Islet of Langerhans (tissue), 1 donor: Measurements from ENCODE around the gene CARNS1.

ENCODE experiments used
- FAIRE-seq: peaks from one replicate; lab custom pipeline; 2011; peaks lifted over from hg19 to GRCh38; lab: Jason Lieb, UNC

CARNS1 gene

GRCh38 chr11:67415501-67416304, at the start of gene CARNS1:
TSS of gene CARNS1 (plus strand) at chr11:67415678. CDS start at chr11:67416200, 522 bp downstream.
- no peak for FAIRE-seq

- no peak for FAIRE-seq
These were observed 49.6 kb upstream of the CARNS1 start for GRCh38 chr11:67365736-67366444.

DNA sequence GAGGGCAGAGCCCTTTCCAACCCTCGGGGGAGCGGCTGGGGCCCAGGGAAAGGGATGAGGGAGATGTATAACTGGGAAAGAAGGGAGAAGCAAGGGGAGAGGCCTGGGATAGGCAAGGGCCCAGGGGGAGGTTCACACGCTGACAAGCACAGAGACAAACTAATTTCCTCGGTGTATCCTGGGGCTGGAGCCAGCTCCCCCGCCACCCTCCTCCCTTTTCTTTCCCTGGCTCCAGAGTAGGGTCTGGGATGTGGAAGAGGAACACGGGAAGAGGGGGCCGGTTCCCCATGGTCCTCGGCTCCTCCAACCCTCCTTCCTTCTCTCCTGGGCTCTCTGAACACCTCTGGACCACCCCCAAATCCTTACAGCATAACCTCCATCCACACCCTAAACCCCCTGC, 48.9 kb upstream of the CARNS1 start:
- FAIRE-seq, result no peak

DNA sequence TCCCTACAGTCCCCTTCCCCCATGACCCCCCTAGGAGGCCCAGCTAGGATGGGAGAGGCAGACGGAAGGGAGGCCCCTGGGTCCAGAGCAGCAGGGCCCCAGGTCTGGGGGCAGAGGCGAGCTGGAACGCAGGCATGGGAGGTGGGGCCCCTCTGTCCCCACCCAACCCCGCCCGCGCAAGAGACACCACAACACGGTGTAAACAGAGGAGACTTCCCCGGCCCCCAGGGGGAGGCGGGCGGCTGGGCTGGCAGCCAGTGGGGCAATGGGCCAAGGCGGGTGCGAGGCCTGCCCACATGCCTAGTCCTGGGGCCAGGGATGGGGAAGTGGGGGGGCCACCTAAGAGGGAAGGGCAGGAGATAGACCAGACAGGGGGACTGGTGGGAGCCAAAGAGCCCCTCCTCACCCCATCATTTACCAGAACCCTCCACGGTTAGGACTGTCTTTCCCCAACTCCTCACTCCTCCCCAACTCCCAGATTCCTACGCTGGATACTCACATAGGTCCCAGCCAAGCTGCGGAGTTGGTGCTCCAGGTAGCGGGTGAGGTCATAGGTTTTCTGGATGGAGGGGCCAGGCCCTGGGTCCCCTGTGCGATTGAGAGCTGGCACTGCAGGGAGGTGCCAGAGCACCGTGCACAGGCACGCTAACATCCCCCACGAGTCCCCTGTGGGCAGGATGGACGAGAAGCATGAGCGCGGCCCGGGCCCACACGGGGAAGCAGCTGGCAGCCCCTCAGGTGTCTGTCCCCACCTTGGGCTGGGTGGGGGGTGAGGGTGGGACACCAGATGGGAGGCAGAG, 48.3 kb upstream of the CARNS1 start:
- FAIRE-seq, result no peak

GRCh38 chr11:67367761-67368227, 47.7 kb upstream of the CARNS1 start:
- no peak for FAIRE-seq

GRCh38 chr11:67368621-67369020, 46.9 kb upstream of the CARNS1 start:
- FAIRE-seq, result no peak

GRCh38 chr11:67369275-67369674, 46.2 kb upstream of the CARNS1 start:
- FAIRE-seq, result no peak

GRCh38 chr11:67369801-67370284, 45.6 kb upstream of the CARNS1 start:
- no peak for FAIRE-seq

DNA sequence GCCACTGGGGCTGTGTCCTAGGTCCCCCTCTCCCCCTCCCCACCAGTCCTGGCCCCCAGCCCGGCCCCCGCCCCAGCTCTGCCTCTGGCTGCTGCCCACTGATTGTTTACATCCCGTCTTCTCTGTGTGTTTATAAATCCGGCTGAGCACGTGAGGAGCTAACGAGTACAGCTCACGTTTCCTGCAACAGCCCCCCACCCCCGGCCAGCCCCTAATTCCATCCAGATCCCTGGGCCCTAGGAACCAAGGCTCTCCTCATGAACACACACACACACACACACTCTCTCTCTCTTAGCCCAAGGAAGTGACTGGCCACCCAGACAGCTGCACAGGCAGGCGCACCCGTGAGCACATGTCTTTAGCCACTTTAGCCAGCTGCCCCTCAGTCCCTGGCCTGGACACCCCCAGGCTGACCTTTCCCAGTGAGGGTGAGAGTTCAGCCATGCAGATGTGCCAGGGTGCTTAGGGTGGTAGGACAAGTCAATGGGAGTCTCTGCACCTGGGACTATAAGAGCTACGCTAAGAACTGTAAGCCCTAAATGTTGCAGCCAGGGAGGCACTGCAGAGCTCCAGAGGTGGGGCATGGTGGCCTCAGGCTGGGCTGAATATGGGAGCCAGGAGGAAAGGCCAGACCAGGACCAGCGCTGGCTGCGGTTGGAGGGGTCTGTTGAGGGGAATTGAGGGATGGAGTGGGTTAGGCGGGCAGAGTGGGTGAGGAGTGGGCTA, 45.0 kb upstream of the CARNS1 start:
- no peak for FAIRE-seq

DNA sequence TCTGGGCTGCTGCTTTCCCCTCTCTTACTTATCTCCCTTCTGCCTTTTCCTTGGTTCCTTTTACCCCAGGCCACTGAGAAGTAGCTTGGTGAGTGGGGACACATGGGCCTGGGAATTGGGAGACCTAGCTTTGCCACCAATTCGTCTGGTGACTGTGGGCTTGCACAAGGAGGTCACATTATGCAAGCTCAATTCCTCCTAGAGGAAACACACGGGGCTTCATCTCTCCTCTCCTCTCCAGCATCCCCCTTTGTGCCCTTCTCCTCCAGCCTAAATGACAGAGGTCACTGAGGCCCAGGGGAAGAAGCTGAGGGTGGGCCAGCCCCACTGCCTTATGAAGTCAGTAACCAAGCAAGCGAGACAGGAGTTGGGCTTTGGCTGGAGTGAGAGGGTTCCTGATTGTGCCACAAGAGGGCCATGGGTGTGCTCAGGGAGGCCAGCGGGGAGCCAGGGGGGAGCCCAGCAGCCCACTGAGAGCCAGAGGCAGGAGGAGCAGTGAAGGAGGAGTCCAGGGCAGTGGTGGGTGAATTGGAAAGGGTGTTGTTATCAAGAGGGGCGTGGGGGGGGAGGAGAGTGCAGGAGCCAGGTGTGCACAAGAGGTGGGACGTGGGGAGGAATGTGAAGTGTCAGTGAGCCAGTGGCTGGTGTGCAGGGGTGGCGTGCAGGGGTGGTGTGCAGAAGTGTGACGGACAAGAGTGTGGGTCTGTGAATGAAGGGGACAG, 44.1 kb upstream of the CARNS1 start:
- FAIRE-seq, result no peak

DNA sequence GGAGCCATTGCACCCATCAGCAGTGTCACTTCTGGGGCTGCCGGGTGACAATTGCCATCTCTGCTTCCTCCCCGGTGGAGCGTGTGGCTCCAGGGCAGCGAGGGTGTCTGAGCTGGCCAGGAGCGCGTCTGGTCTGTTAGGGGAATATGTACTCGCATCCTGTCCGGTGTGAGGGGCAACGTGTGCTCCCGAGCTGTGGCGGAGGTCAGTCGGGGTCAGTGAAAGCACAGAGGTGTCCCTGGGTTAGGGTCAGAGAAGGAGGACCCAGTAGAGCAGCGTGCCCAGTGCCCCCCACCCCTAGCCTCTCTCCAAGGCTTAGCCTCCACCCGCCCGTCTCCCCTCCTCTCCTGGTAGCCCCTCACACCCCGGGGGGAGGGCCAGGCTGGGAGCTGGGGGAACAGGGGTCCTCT, 43.6 kb upstream of the CARNS1 start:
- no peak for FAIRE-seq

DNA sequence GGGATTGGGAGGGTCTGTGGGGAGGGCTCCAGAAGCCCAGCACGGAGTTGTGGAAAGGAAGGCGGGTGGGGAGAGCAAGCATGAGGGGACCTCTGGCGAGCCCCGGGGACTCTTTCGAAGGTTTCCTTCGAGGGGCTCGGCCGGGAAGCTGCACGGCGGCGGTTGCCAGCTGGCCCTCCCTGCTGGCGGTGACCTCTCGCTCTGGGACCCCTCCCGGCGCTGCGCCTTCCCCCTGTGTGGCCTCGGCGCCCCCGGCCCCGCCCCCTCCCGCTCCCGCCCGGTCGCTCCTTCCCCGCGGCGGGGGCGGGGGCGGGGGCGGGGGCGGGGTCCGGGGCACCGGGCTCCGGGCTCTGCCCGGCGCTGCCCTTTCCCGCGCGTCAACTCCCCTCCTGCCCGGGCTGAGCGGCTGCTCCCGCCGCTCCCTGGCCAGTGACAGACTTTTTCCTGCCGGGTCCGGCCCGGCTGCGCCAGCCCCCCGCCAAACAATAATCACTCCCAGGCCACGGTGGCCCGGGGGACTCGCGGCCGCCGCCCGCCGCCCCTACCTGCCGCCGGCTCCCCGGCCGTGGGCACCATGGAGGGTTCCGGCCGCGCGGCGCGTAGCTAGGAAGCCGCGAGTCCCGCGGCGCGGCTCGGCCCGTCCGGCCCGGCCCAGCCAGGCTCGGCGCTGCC, 43.0 kb upstream of the CARNS1 start:
- FAIRE-seq, result no peak

- FAIRE-seq, result no peak
These were observed 42.4 kb upstream of the CARNS1 start, which contains the start of gene CLCF1 for GRCh38 chr11:67372993-67373647. TSS of gene CLCF1 (minus strand) at chr11:67373598. CDS start at chr11:67373539, 59 bp downstream.

DNA sequence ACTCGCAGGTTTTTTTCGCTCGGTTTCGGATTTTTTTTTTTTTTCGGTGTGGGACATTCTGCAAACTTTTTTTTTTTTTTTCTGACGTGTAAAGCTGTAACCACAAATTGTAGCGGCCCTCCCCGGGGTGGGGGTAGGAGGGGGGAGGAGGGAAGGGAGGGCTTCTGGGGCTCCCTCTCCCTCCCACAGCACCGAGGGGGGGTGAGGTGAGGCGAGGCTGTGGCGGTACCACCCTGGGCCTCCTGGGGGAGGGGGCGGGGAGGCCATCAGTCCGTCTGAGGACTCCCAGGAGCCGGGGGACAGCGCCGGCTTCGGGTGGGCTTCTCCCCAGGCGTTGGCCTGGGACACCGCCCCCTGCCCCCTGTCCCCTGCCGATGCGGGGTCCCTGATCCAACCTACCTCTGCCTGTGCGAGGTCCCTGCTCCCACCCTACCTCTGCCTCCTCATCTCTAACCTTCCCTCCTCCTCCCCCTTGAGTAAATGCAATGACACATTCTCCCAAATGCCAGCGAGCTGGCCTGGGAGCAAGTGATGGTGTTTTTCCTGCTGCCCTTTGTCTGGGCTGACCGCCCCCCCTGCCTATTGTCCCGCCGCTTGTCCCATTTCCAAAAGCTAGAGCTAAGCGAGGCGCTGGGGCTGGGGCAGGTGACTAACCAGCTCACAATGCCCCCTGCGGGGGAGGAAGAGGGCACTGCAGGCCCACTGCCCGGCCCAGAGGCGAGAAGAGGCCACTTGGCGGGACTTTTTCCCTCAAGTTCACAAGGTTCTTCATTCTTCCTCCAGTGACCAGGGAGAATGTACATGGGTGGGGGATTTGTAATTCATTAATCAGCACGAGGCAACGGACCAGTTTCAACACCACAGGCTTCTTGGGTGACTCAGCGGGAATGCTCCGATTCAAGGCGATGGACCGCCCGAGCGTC, 41.6 kb upstream of the CARNS1 start:
- no peak for FAIRE-seq

DNA sequence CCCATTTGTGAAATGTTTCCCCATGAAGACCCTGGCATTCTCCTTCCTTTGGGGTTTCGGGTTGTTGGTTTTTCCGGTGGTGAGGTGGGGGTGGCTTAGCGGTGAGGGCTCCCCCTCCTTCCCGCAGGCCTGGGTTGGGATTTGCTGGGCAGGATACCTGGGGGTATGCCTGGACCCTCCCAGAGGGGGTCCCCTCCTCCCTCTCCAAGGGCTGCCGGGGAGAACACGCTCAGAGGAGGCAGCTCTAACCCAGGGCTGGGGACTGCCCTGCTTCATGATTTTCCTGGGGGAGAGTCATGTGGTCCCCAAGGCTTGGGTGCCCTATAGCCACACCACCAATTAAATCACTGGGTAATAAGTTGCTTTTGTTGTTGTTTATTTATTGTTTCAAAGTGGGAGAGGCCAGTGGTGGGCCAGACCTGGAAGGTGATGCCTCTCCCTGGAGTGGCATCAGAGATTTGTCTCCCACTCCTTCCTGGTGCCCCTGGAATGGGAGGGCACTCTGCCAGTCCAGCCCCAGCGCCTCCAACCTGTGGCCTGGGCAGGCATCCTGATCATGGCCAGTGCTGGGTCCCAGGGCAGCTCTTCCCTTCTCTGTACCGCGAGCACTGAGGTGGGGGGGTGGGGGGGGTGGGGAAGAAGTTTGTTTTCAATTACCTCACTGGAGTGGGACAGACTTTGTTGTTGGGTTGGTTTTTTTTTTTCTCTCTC, 40.8 kb upstream of the CARNS1 start:
- FAIRE-seq, result no peak

DNA sequence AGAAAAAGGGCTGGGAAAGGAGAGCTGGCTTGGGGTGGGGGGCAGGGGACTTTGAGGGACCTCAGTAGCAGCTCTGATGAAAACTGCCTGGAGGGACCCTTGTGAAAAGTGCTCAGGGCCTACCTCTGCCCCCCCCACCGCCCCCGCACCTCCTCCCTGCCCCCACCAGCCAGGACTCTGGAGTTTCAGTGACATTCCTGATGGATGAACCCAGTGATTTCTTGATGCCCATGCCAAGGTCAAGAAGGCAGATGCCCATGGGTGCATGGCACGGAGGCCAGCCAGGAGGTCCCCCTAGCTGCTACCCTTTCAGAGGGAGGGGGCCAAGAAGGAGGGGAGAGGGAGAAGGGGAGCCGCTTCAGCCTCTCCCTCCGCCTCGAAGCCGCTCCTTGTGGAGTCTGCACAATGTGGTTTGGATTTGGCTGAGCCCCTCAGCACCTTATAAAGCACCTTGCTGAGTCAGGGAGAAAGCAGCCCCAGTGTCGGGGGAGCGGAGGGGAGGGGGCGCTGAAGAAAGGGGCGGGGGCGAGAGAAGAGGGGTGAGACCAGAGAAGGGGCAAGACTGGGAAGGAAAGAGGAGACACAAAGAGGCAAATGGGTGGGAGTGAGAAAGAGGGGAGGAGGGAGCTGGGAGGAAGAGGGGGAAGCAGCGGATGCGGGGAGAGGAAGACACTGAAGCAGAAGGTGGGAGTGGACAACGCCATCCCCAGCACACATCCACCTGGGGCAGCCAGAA, 40.0 kb upstream of the CARNS1 start:
- no peak for FAIRE-seq

DNA sequence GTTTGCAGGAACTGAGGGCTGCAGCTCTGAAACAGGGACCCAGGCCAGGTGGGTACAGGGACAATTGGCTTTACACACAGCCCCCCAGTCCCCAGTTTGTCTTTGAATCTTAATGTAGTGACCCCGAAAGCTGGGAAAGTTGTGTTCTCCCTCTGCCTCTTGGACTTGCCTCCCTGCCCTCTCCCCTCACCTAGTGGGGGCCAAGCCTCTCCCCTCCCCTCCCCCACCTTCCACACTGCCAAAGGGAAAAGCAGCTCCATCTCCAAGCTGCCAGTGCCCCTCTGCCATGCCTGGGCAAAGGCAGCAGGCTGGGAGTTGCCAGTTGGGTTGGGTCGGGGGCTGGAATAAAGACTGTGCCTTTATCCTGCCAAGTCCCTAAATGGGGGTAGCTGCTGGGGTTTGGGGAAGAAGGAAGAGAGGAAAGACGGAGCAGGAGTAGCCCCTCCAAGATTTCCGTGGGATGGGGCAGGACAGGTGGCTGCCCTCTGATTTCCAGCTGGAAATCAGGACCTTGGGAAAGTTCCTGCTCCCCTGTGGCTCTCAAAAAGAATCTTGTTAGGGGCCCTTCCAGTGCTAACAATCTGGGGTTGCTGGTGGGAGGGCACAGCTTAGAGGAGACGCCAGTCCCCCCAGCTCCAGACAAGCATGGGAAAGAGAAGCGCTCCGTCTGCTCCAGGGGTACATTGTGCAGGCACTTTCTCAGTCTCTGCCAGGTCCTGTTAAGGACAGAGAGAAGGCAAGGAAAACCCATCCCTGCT, 39.2 kb upstream of the CARNS1 start:
- FAIRE-seq, result no peak
